Stimulated activated CD8-positive, alpha-beta memory T cell treated with anti-CD3 and anti-CD28 coated beads, Interleukin-2, amount 100 ng/mL, for 48 hours (primary cell): ENCODE data around the gene TMEM51.
"Not testable (repeated sequence)": the region's sequence is repeated elsewhere in the genome, so short reads cannot be mapped to it uniquely, and the experiment has no call there.

Experiments used
- DNase-seq, 2 donors: peaks; one replicate each; pipeline ENCODE4 v3.0.0-alpha.2; 2020; ENCODE audit warnings: low read depth in 2 of 2

Gene TMEM51

GRCh38 chr1:15154480-15155036 is 1.0 kb downstream of the TMEM51 start:
- no peak for DNase-seq

- no peak for DNase-seq
Observed at GRCh38 chr1:15155191-15155590, 1.6 kb downstream of the TMEM51 start.

- no peak for DNase-seq
Observed at GRCh38 chr1:15155888-15156741, 2.6 kb downstream of the TMEM51 start.

- no peak for DNase-seq
Observed at GRCh38 chr1:15156807-15157380, 3.3 kb downstream of the TMEM51 start.

- DNase-seq = no peak
Observed at GRCh38 chr1:15157524-15158399, 4.2 kb downstream of the TMEM51 start.

- DNase-seq = no peak
Observed at GRCh38 chr1:15158506-15159165, 5.1 kb downstream of the TMEM51 start.

GRCh38 chr1:15159166-15159555 is 5.6 kb downstream of the TMEM51 start:
- DNase-seq = no peak

- DNase-seq = no peak
Observed at GRCh38 chr1:15160626-15161025, 7.1 kb downstream of the TMEM51 start.

GRCh38 chr1:15167386-15167785 is 13.8 kb downstream of the TMEM51 start:
- DNase-seq = no peak

- DNase-seq = no peak
Observed at GRCh38 chr1:15168479-15168878, 14.9 kb downstream of the TMEM51 start.

GRCh38 chr1:15170071-15170470 is 16.5 kb downstream of the TMEM51 start:
- no peak for DNase-seq

- DNase-seq = no peak
Observed at GRCh38 chr1:15171271-15171908, 17.8 kb downstream of the TMEM51 start.

GRCh38 chr1:15172405-15173259 is 19.1 kb downstream of the TMEM51 start:
- DNase-seq = no peak

- DNase-seq = no peak
Observed at GRCh38 chr1:15173863-15174614, 20.5 kb downstream of the TMEM51 start.

GRCh38 chr1:15174615-15174983 is 21.1 kb downstream of the TMEM51 start:
- no peak for DNase-seq

GRCh38 chr1:15175324-15176094 is 22.0 kb downstream of the TMEM51 start:
- DNase-seq = not testable (repeated sequence)

GRCh38 chr1:15176120-15176519 is 22.6 kb downstream of the TMEM51 start:
- DNase-seq = no peak

- DNase-seq = no peak
Observed at GRCh38 chr1:15176898-15177665, 23.5 kb downstream of the TMEM51 start.
